ENCODE measurements around the gene AAK1.

- TF ChIP-seq CTCF (conservative IDR thresholded peaks at IDR 0.05 in 1 of 2, IDR thresholded peaks at IDR 0.05 in 1 of 2; ENCODE audit: low read depth in 1 of 2, low read length in 2 of 2) = no peak
- TF ChIP-seq EZH2 (IDR thresholded peaks at IDR 0.05; ENCODE audit: low read length, missing control alignments) = no peak
These were observed 38.3 kb downstream of the AAK1 start for GRCh38 chr2:69605284-69605683.

All from fibroblast of lung (primary cell).